ENCODE data around the gene PPP2R2B.

Gene PPP2R2B

DNA sequence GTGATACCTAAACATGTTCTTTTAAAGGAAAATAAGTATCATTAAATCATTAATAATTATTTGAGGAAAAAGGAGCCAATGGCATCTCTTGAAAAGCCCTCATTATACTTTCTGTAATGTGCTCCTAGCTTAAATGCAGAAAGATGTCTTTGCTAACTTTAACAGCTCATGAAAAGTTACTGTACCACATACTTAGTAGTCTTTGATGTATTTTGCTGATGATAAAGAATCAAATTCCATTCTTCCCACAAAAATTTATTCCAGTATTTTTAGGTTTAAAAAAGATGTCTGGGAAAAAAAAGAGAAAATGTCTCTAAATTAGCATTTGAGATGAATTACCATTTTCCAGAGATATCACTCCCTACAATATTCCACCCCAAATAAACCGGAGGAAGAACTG lies 112.5 kb downstream of the PPP2R2B start:
- DNase-seq (ENCODE audit: low read depth): no peak
- TF ChIP-seq, protein P1, sequence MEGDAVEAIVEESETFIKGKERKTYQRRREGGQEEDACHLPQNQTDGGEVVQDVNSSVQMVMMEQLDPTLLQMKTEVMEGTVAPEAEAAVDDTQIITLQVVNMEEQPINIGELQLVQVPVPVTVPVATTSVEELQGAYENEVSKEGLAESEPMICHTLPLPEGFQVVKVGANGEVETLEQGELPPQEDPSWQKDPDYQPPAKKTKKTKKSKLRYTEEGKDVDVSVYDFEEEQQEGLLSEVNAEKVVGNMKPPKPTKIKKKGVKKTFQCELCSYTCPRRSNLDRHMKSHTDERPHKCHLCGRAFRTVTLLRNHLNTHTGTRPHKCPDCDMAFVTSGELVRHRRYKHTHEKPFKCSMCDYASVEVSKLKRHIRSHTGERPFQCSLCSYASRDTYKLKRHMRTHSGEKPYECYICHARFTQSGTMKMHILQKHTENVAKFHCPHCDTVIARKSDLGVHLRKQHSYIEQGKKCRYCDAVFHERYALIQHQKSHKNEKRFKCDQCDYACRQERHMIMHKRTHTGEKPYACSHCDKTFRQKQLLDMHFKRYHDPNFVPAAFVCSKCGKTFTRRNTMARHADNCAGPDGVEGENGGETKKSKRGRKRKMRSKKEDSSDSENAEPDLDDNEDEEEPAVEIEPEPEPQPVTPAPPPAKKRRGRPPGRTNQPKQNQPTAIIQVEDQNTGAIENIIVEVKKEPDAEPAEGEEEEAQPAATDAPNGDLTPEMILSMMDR (conservative IDR thresholded peaks at IDR 0.05; ENCODE audit: low read depth, low read length): no peak
- no peak overlapping the region for H3K4me3 ChIP-seq (ENCODE audit: low read depth, low read length)

DNA sequence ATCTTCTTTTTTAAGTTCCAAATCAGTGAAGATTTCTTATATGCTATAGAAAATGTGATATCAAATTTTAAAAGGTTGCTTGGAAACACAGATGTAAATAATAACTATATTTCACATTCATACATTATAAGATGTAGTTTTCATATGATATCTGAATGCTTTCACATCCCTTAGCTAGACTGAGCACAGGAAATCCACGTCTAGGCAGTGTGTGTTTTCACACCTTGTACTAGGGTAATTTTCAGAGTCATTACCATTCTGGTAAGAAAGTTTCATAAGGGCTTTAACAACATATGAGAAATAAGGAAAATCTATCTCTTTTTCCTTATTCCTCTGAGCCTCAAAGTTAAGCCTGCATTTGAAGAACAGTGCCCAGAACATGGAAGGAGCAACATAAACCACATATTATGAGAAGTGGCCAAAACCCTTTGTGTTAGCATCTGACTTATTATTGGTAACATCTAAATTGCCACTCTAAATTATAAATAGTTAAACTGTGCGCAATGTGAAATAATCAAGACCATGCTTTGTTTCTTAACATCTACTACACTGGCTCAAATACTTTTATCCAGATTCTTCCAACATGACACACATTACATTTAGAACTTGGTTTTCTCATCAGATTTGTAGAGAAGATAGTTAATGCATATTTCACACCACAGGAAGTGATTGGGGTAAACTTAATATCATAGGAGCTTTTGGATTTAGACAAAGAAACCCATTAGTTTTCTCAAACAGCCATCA lies 113.3 kb downstream of the PPP2R2B start:
- no peak for DNase-seq (ENCODE audit: low read depth)
- TF ChIP-seq, protein P1 (conservative IDR thresholded peaks at IDR 0.05; ENCODE audit: low read depth, low read length): no peak
- no peak overlapping the region for H3K4me3 ChIP-seq (ENCODE audit: low read depth, low read length)

DNA sequence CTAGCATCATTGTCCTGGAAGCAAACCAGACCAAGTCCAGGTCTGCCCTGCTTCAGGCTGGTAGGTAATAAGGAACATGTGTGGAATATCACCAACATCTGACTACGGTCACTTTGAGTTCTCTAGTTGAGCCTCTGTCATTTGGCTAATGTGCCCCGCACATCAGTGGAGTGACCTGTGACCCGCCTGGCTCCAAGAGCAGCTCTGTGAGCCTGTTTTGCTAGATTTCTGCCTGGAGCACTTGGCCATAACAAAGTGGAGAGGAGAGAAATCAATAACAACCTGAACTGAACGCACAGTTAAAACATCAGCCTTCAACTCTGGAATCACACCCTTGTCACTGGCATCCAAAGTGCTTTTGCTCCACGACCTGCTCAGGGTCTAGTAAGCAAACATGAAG lies 115.7 kb downstream of the PPP2R2B start:
- TF ChIP-seq, protein P1 (conservative IDR thresholded peaks at IDR 0.05; ENCODE audit: low read depth, low read length): no peak
- no peak for DNase-seq (ENCODE audit: low read depth)
- H3K4me3 ChIP-seq (ENCODE audit: low read depth, low read length): no peak overlapping the region

DNA sequence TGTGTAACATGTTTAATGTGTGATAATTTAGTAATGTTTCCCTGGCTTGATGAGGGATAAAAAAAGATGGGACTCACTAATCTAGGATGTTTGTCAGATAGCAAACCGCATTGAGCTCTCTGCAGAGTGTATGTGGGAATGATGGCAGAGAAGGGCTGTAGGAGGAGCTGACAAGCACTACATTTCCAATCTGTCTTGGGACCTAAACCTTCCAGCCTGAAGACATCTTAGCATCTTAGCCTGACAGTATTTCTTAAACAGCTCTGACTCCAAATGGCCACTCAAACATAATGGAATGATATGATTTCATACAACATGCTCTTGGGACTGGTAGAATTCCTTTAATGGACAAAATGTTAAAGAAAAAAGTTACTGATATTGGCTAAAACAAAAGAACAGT lies 116.7 kb downstream of the PPP2R2B start:
- DNase-seq (ENCODE audit: low read depth): no peak
- TF ChIP-seq, protein P1 (conservative IDR thresholded peaks at IDR 0.05; ENCODE audit: low read depth, low read length): no peak
- no peak overlapping the region for H3K4me3 ChIP-seq (ENCODE audit: low read depth, low read length)

DNA sequence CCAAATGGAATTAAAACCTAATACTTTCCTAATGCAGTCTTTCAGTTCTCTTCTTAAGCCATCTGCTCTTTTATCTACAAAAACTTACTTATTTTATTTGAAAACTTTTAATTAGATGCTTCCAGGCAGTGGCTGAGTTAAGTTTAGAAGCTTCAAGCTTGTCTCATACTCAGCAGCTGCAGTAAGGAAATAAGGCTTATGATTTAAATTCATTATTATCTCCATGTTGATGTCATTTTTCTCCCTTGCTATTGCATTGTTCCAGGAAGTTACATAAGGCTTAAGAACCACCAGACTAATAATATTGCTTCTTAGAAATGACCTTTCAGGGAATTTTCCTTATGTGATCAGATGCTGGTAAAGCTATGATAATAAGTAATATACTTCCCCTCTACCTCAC lies 119.6 kb downstream of the PPP2R2B start:
- TF ChIP-seq, protein P1 (conservative IDR thresholded peaks at IDR 0.05; ENCODE audit: low read depth, low read length): no peak
- no peak overlapping the region for H3K4me3 ChIP-seq (ENCODE audit: low read depth, low read length)
- no peak for DNase-seq (ENCODE audit: low read depth)

DNA sequence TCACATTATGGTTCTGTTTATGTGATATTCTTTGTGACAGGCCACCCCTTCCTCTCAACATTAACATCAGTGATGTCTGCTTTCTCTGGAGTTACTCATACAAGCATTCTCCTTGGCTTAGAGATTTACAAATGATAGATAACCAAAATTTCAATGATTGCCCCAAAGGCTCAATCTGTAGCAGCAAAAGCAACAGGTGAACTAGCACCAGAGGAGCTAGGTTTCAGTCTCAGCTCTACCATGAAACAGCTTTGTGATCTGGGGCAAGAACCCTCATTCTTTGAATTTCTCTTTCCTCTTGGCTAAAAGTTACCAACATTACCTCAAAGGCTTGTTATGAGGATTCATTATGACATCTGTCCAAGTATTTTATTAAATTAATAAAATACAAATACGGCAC lies 120.5 kb downstream of the PPP2R2B start:
- no peak for DNase-seq (ENCODE audit: low read depth)
- H3K4me3 ChIP-seq (ENCODE audit: low read depth, low read length): no peak overlapping the region
- TF ChIP-seq, protein P1 (conservative IDR thresholded peaks at IDR 0.05; ENCODE audit: low read depth, low read length): no peak

DNA sequence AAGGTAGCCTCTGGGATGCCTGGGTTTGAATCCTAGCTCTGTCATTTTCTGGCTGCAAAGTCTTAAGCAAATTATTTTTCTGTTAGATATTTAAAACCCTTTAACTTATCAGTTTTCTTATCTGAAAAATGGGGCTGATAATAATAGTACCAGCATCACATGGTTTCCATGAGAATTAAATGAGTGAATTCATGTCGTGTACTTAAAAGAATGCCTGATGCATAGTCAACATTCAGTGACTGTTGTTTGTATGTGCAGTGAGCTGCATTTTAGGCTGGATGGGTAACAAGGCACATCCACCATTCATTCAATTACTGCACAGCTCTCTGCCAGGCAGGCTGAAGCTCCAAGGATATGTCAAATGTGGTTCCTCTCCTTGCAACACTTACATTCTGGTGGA lies 122.0 kb downstream of the PPP2R2B start:
- TF ChIP-seq, protein P1 (conservative IDR thresholded peaks at IDR 0.05; ENCODE audit: low read depth, low read length): no peak
- no peak overlapping the region for H3K4me3 ChIP-seq (ENCODE audit: low read depth, low read length)
- DNase-seq (ENCODE audit: low read depth): no peak
